Measurements from ENCODE around the gene CACNB2. TPM values are rescaled to one million over a fixed set of nuclear protein-coding genes. Genes with fewer than 3 reads are reported as not detected.
"Not testable (repeated sequence)": the region's sequence is repeated elsewhere in the genome, so short reads cannot be mapped to it uniquely, and the experiment has no call there.

The CACNB2 gene
- total RNA-seq, 1 experiment from 2014 or later, result not detected

DNA sequence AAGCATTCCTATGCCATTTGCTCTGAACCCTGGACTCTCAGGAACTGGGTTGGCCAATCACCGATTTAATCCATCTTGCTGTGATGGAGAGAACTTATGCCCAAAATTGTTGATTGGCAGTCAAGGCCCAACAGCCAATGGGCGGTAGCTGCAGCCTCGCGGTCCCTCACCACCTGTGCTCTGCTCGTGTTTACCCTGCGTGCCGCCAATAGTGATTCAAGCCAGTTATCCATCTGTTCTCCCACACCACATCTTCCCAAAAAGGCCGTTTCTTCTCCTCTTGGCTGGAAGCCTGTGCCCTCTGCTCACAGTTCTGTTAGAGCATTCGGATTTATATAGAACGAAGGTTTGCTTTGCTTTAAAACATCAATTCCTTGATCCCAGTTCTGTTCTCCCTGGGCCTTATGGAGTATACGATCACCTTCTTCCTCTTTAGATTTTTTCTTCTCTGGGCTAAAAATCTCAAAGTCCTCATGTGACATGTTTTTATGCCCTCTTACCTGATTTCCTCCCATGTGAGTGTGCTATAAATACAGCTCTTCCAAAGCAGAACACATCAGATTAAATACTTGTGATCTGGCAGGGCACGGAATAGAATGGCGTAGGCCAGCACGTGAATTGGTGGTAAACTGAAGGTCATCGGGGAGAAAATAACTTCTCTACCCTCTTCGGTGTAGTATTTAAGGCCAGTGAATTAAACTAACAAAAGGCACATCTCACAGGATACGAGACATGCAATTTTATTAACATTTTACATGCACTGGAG lies 298.3 kb downstream of the CACNB2 start:
- Mint-ChIP-seq H3K9me3 (ENCODE audit: low read depth, unreplicated experiment) (peaks cover 4% of the 10 kb centered on the region), H3K27me3 (ENCODE audit: unreplicated experiment) (no peaks in the 10 kb centered on the region), H3K27ac (ENCODE audit: unreplicated experiment) (no peak overlapping the region), H3K4me1 (ENCODE audit: low read depth, unreplicated experiment) (no peaks in the 10 kb centered on the region), H3K4me3 (ENCODE audit: low read depth, unreplicated experiment) (no peak overlapping the region), H3K36me3 (ENCODE audit: insufficient read depth, unreplicated experiment) (no peaks in the 10 kb centered on the region)
- DNase-seq, result no peak
- no TSS peak for BruUV-seq (replicated peaks)
- CTCF ChIA-PET, result no interaction called here
- TF ChIP-seq, protein P1, sequence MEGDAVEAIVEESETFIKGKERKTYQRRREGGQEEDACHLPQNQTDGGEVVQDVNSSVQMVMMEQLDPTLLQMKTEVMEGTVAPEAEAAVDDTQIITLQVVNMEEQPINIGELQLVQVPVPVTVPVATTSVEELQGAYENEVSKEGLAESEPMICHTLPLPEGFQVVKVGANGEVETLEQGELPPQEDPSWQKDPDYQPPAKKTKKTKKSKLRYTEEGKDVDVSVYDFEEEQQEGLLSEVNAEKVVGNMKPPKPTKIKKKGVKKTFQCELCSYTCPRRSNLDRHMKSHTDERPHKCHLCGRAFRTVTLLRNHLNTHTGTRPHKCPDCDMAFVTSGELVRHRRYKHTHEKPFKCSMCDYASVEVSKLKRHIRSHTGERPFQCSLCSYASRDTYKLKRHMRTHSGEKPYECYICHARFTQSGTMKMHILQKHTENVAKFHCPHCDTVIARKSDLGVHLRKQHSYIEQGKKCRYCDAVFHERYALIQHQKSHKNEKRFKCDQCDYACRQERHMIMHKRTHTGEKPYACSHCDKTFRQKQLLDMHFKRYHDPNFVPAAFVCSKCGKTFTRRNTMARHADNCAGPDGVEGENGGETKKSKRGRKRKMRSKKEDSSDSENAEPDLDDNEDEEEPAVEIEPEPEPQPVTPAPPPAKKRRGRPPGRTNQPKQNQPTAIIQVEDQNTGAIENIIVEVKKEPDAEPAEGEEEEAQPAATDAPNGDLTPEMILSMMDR (IDR thresholded peaks at IDR 0.05; ENCODE audit: unreplicated experiment), result no peak
- intact Hi-C loops (cut with micrococcal nuclease; ENCODE audit: unreplicated experiment), result no loop called here

GRCh38 chr10:18439601-18440000 lies 299.4 kb downstream of the CACNB2 start:
- no peak overlapping the region for H3K27ac Mint-ChIP-seq (ENCODE audit: unreplicated experiment)
- no peaks in the 10 kb centered on the region for H3K36me3 Mint-ChIP-seq (ENCODE audit: insufficient read depth, unreplicated experiment)
- H3K27me3 Mint-ChIP-seq (ENCODE audit: unreplicated experiment), result no peaks in the 10 kb centered on the region
- BruUV-seq (replicated peaks), result no TSS peak
- no peaks in the 10 kb centered on the region for H3K4me1 Mint-ChIP-seq (ENCODE audit: low read depth, unreplicated experiment)
- TF ChIP-seq, protein P1 (IDR thresholded peaks at IDR 0.05; ENCODE audit: unreplicated experiment), result no peak
- CTCF ChIA-PET, result no interaction called here
- no peak for DNase-seq
- H3K9me3 Mint-ChIP-seq (ENCODE audit: low read depth, unreplicated experiment), result peaks cover 4% of the 10 kb centered on the region
- intact Hi-C loops (cut with micrococcal nuclease; ENCODE audit: unreplicated experiment), result no loop called here
- H3K4me3 Mint-ChIP-seq (ENCODE audit: low read depth, unreplicated experiment), result no peak overlapping the region

DNA sequence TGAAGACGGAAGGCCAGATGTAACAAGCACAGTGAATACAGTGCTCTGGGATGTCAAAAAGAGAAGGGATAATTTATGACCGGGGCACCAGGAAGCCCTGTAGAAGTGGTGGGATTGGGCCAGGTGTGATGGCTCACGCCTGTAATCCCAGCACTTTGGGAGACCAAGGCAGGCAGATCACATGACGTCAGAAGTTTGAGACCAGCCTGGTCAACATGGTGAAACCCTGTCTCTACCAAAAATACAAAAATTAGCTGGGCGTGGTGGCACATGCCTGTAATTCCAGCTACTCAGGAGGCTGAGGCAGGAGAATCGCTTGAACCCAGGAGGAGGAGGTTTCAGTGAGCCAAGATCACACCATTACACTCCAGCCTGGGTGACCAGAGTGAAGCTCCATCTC lies 305.4 kb downstream of the CACNB2 start:
- H3K4me1 Mint-ChIP-seq (ENCODE audit: low read depth, unreplicated experiment); H3K27ac Mint-ChIP-seq (ENCODE audit: unreplicated experiment); intact Hi-C loops (cut with micrococcal nuclease; ENCODE audit: unreplicated experiment); H3K27me3 Mint-ChIP-seq (ENCODE audit: unreplicated experiment); CTCF ChIA-PET; DNase-seq; BruUV-seq (replicated peaks); H3K36me3 Mint-ChIP-seq (ENCODE audit: insufficient read depth, unreplicated experiment); H3K4me3 Mint-ChIP-seq (ENCODE audit: low read depth, unreplicated experiment): not testable (repeated sequence)
- peaks cover 11% of the 10 kb centered on the region for H3K9me3 Mint-ChIP-seq (ENCODE audit: low read depth, unreplicated experiment)

- CTCF ChIA-PET, result no interaction called here
- Mint-ChIP-seq H3K36me3 (ENCODE audit: insufficient read depth, unreplicated experiment) (no peaks in the 10 kb centered on the region), H3K4me3 (ENCODE audit: low read depth, unreplicated experiment) (no peak overlapping the region), H3K27me3 (ENCODE audit: unreplicated experiment) (no peaks in the 10 kb centered on the region), H3K27ac (ENCODE audit: unreplicated experiment) (no peak overlapping the region), H3K9me3 (ENCODE audit: low read depth, unreplicated experiment) (peaks cover 9% of the 10 kb centered on the region), H3K4me1 (ENCODE audit: low read depth, unreplicated experiment) (no peaks in the 10 kb centered on the region)
- TF ChIP-seq, protein P1 (IDR thresholded peaks at IDR 0.05; ENCODE audit: unreplicated experiment), result no peak
- intact Hi-C loops (cut with micrococcal nuclease; ENCODE audit: unreplicated experiment), result no loop called here
- BruUV-seq (replicated peaks), result no TSS peak
- no peak for DNase-seq
These were observed 306.0 kb downstream of the CACNB2 start for GRCh38 chr10:18446205-18446604.

DNA sequence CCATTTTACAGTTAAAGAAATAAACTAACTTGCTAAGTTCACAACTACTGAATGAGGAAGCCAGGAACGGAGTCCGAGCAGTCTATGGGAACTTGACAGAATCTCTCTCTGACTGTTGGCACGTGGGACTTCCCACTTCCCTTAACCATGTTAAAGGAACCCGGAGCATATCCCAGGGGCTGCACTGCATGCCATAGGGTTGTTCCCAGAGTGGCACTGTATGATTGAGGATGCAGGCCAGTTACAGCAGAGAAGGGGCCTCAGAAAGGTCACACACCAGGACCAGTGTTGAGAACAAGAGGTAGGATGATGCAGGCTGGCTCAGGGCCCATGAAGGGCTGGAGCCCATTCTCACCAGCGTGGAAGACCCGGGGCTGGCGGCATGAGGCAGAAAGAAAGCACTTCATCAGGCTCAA lies 309.4 kb downstream of the CACNB2 start:
- TF ChIP-seq, protein P1 (IDR thresholded peaks at IDR 0.05; ENCODE audit: unreplicated experiment), result no peak
- H3K4me3 Mint-ChIP-seq (ENCODE audit: low read depth, unreplicated experiment), result no peak overlapping the region
- H3K36me3 Mint-ChIP-seq (ENCODE audit: insufficient read depth, unreplicated experiment), result no peaks in the 10 kb centered on the region
- H3K4me1 Mint-ChIP-seq (ENCODE audit: low read depth, unreplicated experiment), result no peaks in the 10 kb centered on the region
- intact Hi-C loops (cut with micrococcal nuclease; ENCODE audit: unreplicated experiment), result no loop called here
- DNase-seq, result no peak
- H3K9me3 Mint-ChIP-seq (ENCODE audit: low read depth, unreplicated experiment), result peaks cover 9% of the 10 kb centered on the region
- BruUV-seq (replicated peaks), result no TSS peak
- peaks cover 12% of the 10 kb centered on the region for H3K27me3 Mint-ChIP-seq (ENCODE audit: unreplicated experiment)
- H3K27ac Mint-ChIP-seq (ENCODE audit: unreplicated experiment), result no peak overlapping the region
- CTCF ChIA-PET, result no interaction called here

All from Calu3 (cell line).